Osteoblast (primary cell): ENCODE data around the gene LHFPL3. TPM values are rescaled to one million over a fixed set of nuclear protein-coding genes. Genes with fewer than 3 reads are reported as not detected.

ENCODE experiments used
- DNase-seq: peaks from one replicate; pipeline ENCODE4 v3.0.0; 2011; ENCODE audit warnings: low spot score, mixed read lengths; ENCODE audit not compliant: insufficient read length; ENCODE audit errors: missing footprints
- H2AFZ ChIP-seq: 2 replicates; pipeline ENCODE4 v1.6.0; 2011; ENCODE audit warnings: mild to moderate bottlenecking, low read length
- H3K27ac ChIP-seq: 2 replicates; pipeline ENCODE4 v1.5.1; 2011; ENCODE audit warnings: mild to moderate bottlenecking, low read depth, low read length, moderate library complexity
- H3K27me3 ChIP-seq: 2 replicates; pipeline ENCODE4 v1.6.0; 2012; ENCODE audit warnings: mild to moderate bottlenecking, control low read depth, inconsistent platforms, low read length, moderate library complexity; ENCODE audit not compliant: insufficient read depth
- H3K36me3 ChIP-seq: 2 replicates; pipeline ENCODE4 v1.5.1; 2011; ENCODE audit warnings: mild to moderate bottlenecking, low read length, control low read depth, moderate library complexity; ENCODE audit not compliant: insufficient read depth
- H3K4me1 ChIP-seq: 2 replicates; pipeline ENCODE4 v1.5.1; 2011; ENCODE audit warnings: mild to moderate bottlenecking, low read length, control low read depth, moderate library complexity; ENCODE audit not compliant: insufficient read depth
- H3K4me2 ChIP-seq: 2 replicates; pipeline ENCODE4 v1.6.0; 2011; ENCODE audit warnings: mild to moderate bottlenecking, low read length; ENCODE audit not compliant: insufficient read depth
- H3K4me3 ChIP-seq: fragments of 200-600 bp; sonication (generic); 3 replicates; pipeline ENCODE4 v1.5.1; 2012; ENCODE audit warnings: mild to moderate bottlenecking, low read length, inconsistent platforms; ENCODE audit not compliant: insufficient read depth
- H3K79me2 ChIP-seq: 2 replicates; pipeline ENCODE4 v1.6.0; 2012; ENCODE audit warnings: mild to moderate bottlenecking, low read length, control low read depth, inconsistent platforms; ENCODE audit not compliant: insufficient read depth
- H3K9me3 ChIP-seq: 2 replicates; pipeline ENCODE4 v1.5.1; 2011; ENCODE audit warnings: low read depth, low read length, control low read depth
- H4K20me1 ChIP-seq: 2 replicates; pipeline ENCODE4 v1.6.0; 2012; ENCODE audit warnings: mild to moderate bottlenecking, low read length, control low read depth; ENCODE audit not compliant: insufficient read depth
- CTCF ChIP-seq: IDR thresholded peaks from 2 replicates; pipeline ENCODE4 v1.5.1; 2011; ENCODE audit warnings: mild to moderate bottlenecking, low read depth, low read length, moderate library complexity; ENCODE audit errors: extremely low read depth
- total RNA-seq: library from RNA; depleted of rRNA; stranded (reverse); fragments of >200 nt; gene quantifications from 2 replicates; pipeline ENCODE4 v1.2.3, GENCODE V29; 2012

LHFPL3 gene
- total RNA-seq, 1 donor, result not detected

DNA sequence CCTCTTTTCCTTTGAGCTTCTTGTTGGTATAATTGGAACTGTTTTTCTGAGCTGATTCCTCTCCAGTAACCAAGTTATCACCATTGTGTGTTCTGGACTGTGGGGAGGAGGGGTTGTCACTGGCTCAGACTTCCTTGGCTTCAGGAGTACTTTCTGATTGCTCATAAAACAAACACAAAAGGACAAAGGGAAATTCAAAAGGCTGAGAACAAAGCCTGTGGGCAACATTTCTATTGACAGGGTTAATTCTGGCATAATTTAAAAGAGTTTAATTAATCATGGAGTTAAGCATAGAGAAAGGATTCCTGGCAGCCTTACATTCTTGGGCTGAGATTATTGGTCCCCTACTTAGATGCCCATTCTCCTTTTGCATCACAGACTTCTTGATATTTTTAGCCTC lies 462.7 kb downstream of the LHFPL3 start:
- H3K4me2 ChIP-seq, result peak overlapping the region; percentile 12
- no peaks in the 10 kb centered on the region for H3K27me3 ChIP-seq
- no peaks in the 10 kb centered on the region for H3K36me3 ChIP-seq
- H3K4me1 ChIP-seq, result peaks cover 17% of the 10 kb centered on the region
- H3K79me2 ChIP-seq, result no peaks in the 10 kb centered on the region
- H3K4me3 ChIP-seq, result no peak overlapping the region
- DNase-seq, result no peak
- TF ChIP-seq CTCF, result no peak
- no peak overlapping the region for H2AFZ ChIP-seq
- no peaks in the 10 kb centered on the region for H3K9me3 ChIP-seq
- no peaks in the 10 kb centered on the region for H4K20me1 ChIP-seq
- H3K27ac ChIP-seq, result no peak overlapping the region

DNA sequence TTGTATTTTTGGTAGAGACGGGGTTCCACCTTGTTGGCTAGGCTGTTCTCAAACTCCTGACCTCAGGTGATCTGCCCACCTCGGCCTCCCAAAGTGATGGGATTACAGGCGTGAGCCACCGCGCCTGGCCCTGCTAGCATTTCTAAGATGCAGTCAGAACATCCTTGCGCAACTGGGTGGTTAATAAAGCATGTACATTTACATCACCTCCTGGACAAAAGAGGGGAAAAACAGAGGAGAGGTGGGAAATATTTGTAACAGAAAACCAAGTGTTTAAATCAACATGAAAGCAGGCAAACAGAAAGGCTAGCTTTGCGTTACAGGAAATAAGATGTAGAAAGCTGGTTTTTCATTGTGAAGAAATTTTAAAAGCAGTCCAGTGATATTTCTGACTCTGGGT lies 464.7 kb downstream of the LHFPL3 start:
- H2AFZ ChIP-seq, result no peak overlapping the region
- H3K36me3 ChIP-seq, result no peaks in the 10 kb centered on the region
- no peaks in the 10 kb centered on the region for H4K20me1 ChIP-seq
- no peak for DNase-seq
- no peaks in the 10 kb centered on the region for H3K27me3 ChIP-seq
- H3K79me2 ChIP-seq, result no peaks in the 10 kb centered on the region
- H3K27ac ChIP-seq, result no peak overlapping the region
- H3K4me3 ChIP-seq, result no peak overlapping the region
- peaks cover 17% of the 10 kb centered on the region for H3K4me1 ChIP-seq
- TF ChIP-seq CTCF, result no peak
- H3K9me3 ChIP-seq, result no peaks in the 10 kb centered on the region
- no peak overlapping the region for H3K4me2 ChIP-seq

- Histone ChIP-seq H2AFZ (no peak overlapping the region), H3K4me3 (no peak overlapping the region), H3K36me3 (no peaks in the 10 kb centered on the region), H3K27me3 (no peaks in the 10 kb centered on the region), H3K27ac (no peak overlapping the region), H3K79me2 (no peaks in the 10 kb centered on the region), H3K9me3 (no peaks in the 10 kb centered on the region), H4K20me1 (no peaks in the 10 kb centered on the region), H3K4me2 (no peak overlapping the region), H3K4me1 (peaks cover 17% of the 10 kb centered on the region)
- no peak for DNase-seq
- no peak for TF ChIP-seq CTCF
Measured at GRCh38 chr7:104794154-104794553, 465.8 kb downstream of the LHFPL3 start.

- no peak for DNase-seq
- no peaks in the 10 kb centered on the region for H4K20me1 ChIP-seq
- no peaks in the 10 kb centered on the region for H3K36me3 ChIP-seq
- no peak overlapping the region for H3K4me2 ChIP-seq
- no peaks in the 10 kb centered on the region for H3K9me3 ChIP-seq
- TF ChIP-seq CTCF, result no peak
- H3K79me2 ChIP-seq, result no peaks in the 10 kb centered on the region
- peaks cover 17% of the 10 kb centered on the region for H3K4me1 ChIP-seq
- no peaks in the 10 kb centered on the region for H3K27me3 ChIP-seq
- H2AFZ ChIP-seq, result no peak overlapping the region
- no peak overlapping the region for H3K4me3 ChIP-seq
- no peak overlapping the region for H3K27ac ChIP-seq
Measured at GRCh38 chr7:104794589-104794988, 466.2 kb downstream of the LHFPL3 start.
